SK-N-SH (cell line): ENCODE data around the gene TBC1D12. TPM values are rescaled to one million over a fixed set of nuclear protein-coding genes. Genes with fewer than 3 reads are reported as not detected.

Experiments
- CTCF ChIA-PET: fragments of 300-600, 350-600 bp; formaldehyde crosslinking; extraction: SDS; loops from one replicate; lab custom pipeline; 2021; lab: Yijun Ruan, JAX
- POLR2A ChIA-PET: fragments of 350-600 bp; sonication (Branson Sonifier 250); formaldehyde crosslinking; extraction: SDS; loops from one replicate; lab custom pipeline; 2020; ENCODE audit warnings: antibody characterized with exemption, inconsistent platforms; lab: Yijun Ruan, JAX
- DNase-seq: peaks from one replicate; pipeline ENCODE4 v3.0.0; 2012
- H2AFZ ChIP-seq: fragments of 200-600 bp; sonication (generic); 2 replicates; pipeline ENCODE4 v1.8.1; 2016; ENCODE audit warnings: antibody characterized with exemption, mild to moderate bottlenecking, low read depth
- H3F3A ChIP-seq: fragments of 200-600 bp; sonication (generic); replicated peaks from 2 replicates; pipeline ENCODE3; 2016; ENCODE audit warnings: antibody characterized with exemption, mild to moderate bottlenecking; ENCODE audit not compliant: insufficient read depth
- H3K27ac ChIP-seq, 2 experiments: fragments of 200-500 bp in 1 of 2; fragments of 200-600 bp in 1 of 2; sonication (Bioruptor generic) in 1 of 2; sonication (generic), shearing (Covaris generic) in 1 of 2; 2 replicates each; pipeline versions ENCODE4 v1.5.1 to v1.6.1; 2014 to 2016; ENCODE audit warnings: low read depth in 2 of 2, inconsistent platforms in 1 of 2, low read length in 1 of 2, mild to moderate bottlenecking in 1 of 2, mixed read lengths in 1 of 2
- H3K27me3 ChIP-seq: fragments of 200-600 bp; sonication (generic), shearing (Covaris generic); 2 replicates; pipeline ENCODE4 v1.6.1; 2016; ENCODE audit warnings: mixed run types; ENCODE audit not compliant: insufficient read depth
- H3K36me3 ChIP-seq, 2 experiments: fragments of 200-500 bp in 1 of 2; fragments of 200-600 bp in 1 of 2; sonication (Bioruptor generic) in 1 of 2; sonication (generic) in 1 of 2; replicated peaks in 1 of 2; 2 replicates each; pipeline versions ENCODE3 to v1.5.1; 2014 to 2016; ENCODE audit warnings: low read length in 1 of 2, mild to moderate bottlenecking in 1 of 2; ENCODE audit not compliant: insufficient read depth in 2 of 2, control insufficient read depth in 1 of 2
- H3K4me1 ChIP-seq, 2 experiments: fragments of 200-500 bp in 1 of 2; fragments of 200-600 bp in 1 of 2; sonication (Bioruptor generic) in 1 of 2; sonication (generic), shearing (Covaris generic) in 1 of 2; 2 replicates each; pipeline versions ENCODE4 v1.5.1 to v1.6.1; 2014 to 2016; ENCODE audit warnings: low read depth in 1 of 2, low read length in 1 of 2, mixed run types in 1 of 2; ENCODE audit not compliant: insufficient read depth in 2 of 2, control insufficient read depth in 1 of 2
- H3K4me2 ChIP-seq: fragments of 200-600 bp; sonication (generic), shearing (Covaris generic); 2 replicates; pipeline ENCODE4 v1.6.1; 2017; ENCODE audit warnings: mixed run types
- H3K4me3 ChIP-seq, 2 experiments: fragments of 200-500 bp in 1 of 2; fragments of 200-600 bp in 1 of 2; sonication (Bioruptor generic) in 1 of 2; sonication (generic), shearing (Covaris generic) in 1 of 2; 2 replicates each; pipeline versions ENCODE4 v1.5.1 to v1.8.1; 2014 to 2016; ENCODE audit warnings: low read depth in 2 of 2, inconsistent platforms in 1 of 2, low read length in 1 of 2, mild to moderate bottlenecking in 1 of 2, mixed read lengths in 1 of 2, moderate library complexity in 1 of 2
- H3K79me2 ChIP-seq: fragments of 200-600 bp; sonication (generic); 2 replicates; pipeline ENCODE4 v1.8.1; 2017; ENCODE audit warnings: mild to moderate bottlenecking; ENCODE audit not compliant: insufficient read depth
- H3K9ac ChIP-seq: fragments of 200-600 bp; sonication (generic); 2 replicates; pipeline ENCODE4 v1.6.1; 2017; ENCODE audit warnings: mixed run types
- H3K9me2 ChIP-seq: fragments of 200-600 bp; sonication (generic); 2 replicates; pipeline ENCODE4 v1.6.1; 2017; ENCODE audit warnings: mixed run types
- H3K9me3 ChIP-seq: fragments of 200-600 bp; sonication (generic); 2 replicates; pipeline ENCODE4 v1.6.1; 2017; ENCODE audit warnings: mixed run types, mild to moderate bottlenecking, moderate library complexity
- H4K20me1 ChIP-seq: fragments of 200-600 bp; sonication (generic); 2 replicates; pipeline ENCODE4 v1.6.1; 2017; ENCODE audit warnings: mild to moderate bottlenecking, mixed run types; ENCODE audit not compliant: insufficient read depth
- CHD2 ChIP-seq: fragments of 150-350 bp; IDR thresholded peaks from 2 replicates; pipeline ENCODE4 v1.6.1; 2018; ENCODE audit warnings: low read length; ENCODE audit not compliant: partially characterized antibody
- ELF1 ChIP-seq: IDR thresholded peaks from 2 replicates; pipeline ENCODE4 v1.4.0; 2012
- EP300 ChIP-seq, 2 experiments: IDR thresholded peaks; 2 replicates each; pipeline versions ENCODE4 v1.4.0 to v1.6.1; 2012; ENCODE audit warnings: borderline replicate concordance in 1 of 2, low read depth in 1 of 2, low read length in 1 of 2
- FOSL2 ChIP-seq: IDR thresholded peaks from 2 replicates; pipeline ENCODE4 v1.4.0; 2012; ENCODE audit warnings: low read depth, mild to moderate bottlenecking, moderate library complexity, borderline replicate concordance
- FOXJ3 ChIP-seq: sonication (generic); formaldehyde crosslinking; IDR thresholded peaks from 2 replicates; pipeline ENCODE4 v1.5.1; 2020; ENCODE audit warnings: mild to moderate bottlenecking, missing genetic modification reagents
- GABPA ChIP-seq: IDR thresholded peaks from 2 replicates; pipeline ENCODE4 v1.4.0; 2012; ENCODE audit warnings: low read depth, mild to moderate bottlenecking
- JUND ChIP-seq: IDR thresholded peaks from 2 replicates; pipeline ENCODE4 v1.4.0; 2012
- MEF2A ChIP-seq: IDR thresholded peaks from 2 replicates; pipeline ENCODE4 v1.4.0; 2012; ENCODE audit warnings: low read depth, borderline replicate concordance
- NFIC ChIP-seq: IDR thresholded peaks from 2 replicates; pipeline ENCODE4 v1.4.0; 2012; ENCODE audit warnings: borderline replicate concordance
- POLR2AphosphoS5 ChIP-seq: IDR thresholded peaks from 2 replicates; pipeline ENCODE4 v1.6.1; 2012; ENCODE audit warnings: low read depth, low read length
- RCOR1 ChIP-seq: fragments of 150-350 bp; IDR thresholded peaks from 2 replicates; pipeline ENCODE4 v1.6.1; 2017; ENCODE audit warnings: antibody characterized with exemption, low read length
- RFX5 ChIP-seq: IDR thresholded peaks from 2 replicates; pipeline ENCODE4 v1.6.1; 2012; ENCODE audit warnings: mild to moderate bottlenecking, improper control_type of control experiment, low read length
- RXRA ChIP-seq: IDR thresholded peaks from 2 replicates; pipeline ENCODE4 v1.4.0; 2012; ENCODE audit warnings: low read depth, mild to moderate bottlenecking, borderline replicate concordance
- SIN3A ChIP-seq: IDR thresholded peaks from 2 replicates; pipeline ENCODE4 v1.6.1; 2012; ENCODE audit warnings: low read depth, mild to moderate bottlenecking, low read length, moderate library complexity, borderline replicate concordance
- SMC3 ChIP-seq: IDR thresholded peaks from 2 replicates; pipeline ENCODE4 v1.6.1; 2012; ENCODE audit warnings: low read depth, low read length, improper control_type of control experiment
- TAF1 ChIP-seq: IDR thresholded peaks from 2 replicates; pipeline ENCODE4 v1.6.1; 2012; ENCODE audit warnings: low read depth, mild to moderate bottlenecking, low read length, moderate library complexity, borderline replicate concordance
- TCF12 ChIP-seq: IDR thresholded peaks from 2 replicates; pipeline ENCODE4 v1.4.0; 2012
- YY1 ChIP-seq: IDR thresholded peaks from 2 replicates; pipeline ENCODE4 v1.4.0; 2012; ENCODE audit warnings: low read depth, mild to moderate bottlenecking
- WGBS: methylation state at CpG from one replicate; pipeline ENCODE4 v1.1.6; 2017; ENCODE audit warnings: low lambda C conversion rate; 5-methylcytosine and 5-hydroxymethylcytosine counted together
- polyA plus RNA-seq, 3 experiments: library from polyadenylated mRNA; depleted of rRNA; stranded (reverse); fragments of >200 nt; gene quantifications; 2 replicates each; pipeline ENCODE4 v1.2.3, GENCODE V29; 2012
- TF ChIP-seq, protein P1 (sequence below): fragments of 150-350 bp; IDR thresholded peaks from 2 replicates; pipeline ENCODE4 v1.6.1; 2016; ENCODE audit warnings: mild to moderate bottlenecking, low read depth, low read length
- TF ChIP-seq, protein P2 (sequence below): IDR thresholded peaks from 2 replicates; pipeline ENCODE4 v1.4.0; 2012; ENCODE audit warnings: low read depth
- TF ChIP-seq, protein P3 (sequence below): fragments of 150-350 bp; IDR thresholded peaks from 2 replicates; pipeline ENCODE4 v1.6.1; 2017; ENCODE audit warnings: antibody characterized with exemption, low read length, low read depth, borderline replicate concordance
- TF ChIP-seq, protein P4 (sequence below): IDR thresholded peaks from 2 replicates; pipeline ENCODE4 v1.4.0; 2012; ENCODE audit warnings: low read depth, borderline replicate concordance

The TBC1D12 gene
- polyA plus RNA-seq, 1 of the 3 experiments (the other 2 are of a cell fraction), result 1.8 TPM

DNA sequence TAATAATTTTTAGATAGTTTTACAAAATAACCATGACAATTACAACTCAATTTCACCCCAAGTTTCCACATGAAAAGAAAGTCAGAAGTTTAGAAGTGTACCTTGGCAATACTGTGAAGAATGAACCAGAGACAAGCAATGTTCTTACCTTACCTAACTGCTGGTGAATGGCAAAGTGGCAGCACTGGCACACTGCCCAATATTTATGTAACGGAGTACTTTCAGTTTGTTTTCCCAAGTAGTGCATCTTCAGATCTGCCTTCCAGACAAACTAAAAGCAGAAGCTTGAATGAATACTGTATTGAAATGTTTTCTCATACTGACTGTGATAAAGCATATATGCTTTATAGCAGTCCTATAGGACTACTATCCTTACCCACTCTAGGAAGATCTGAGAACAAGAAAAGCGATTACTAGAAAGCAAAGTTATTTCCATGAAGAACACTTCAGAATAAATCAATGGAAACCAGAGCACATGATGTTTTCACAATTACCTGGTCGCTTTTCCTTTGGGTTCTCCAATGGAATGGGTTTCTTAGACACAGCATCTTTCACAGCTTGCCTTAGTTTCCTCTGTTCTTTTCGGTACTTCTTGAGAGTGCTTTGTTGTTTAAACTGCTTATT lies 41.1 kb upstream of the TBC1D12 start:
- Histone ChIP-seq H3K9ac (peak overlapping the region; percentile 72; the same call in 1 of the 2 replicates), H2AFZ (no peak overlapping the region), H3K4me2 (peak overlapping the region; percentile 78), H3K27ac (peak overlapping the region in 1 of 2 experiments; percentile 81; a peak in 1 of 4 replicates), H3F3A (peaks cover 21% of the 10 kb centered on the region), H3K79me2 (peaks cover 46% of the 10 kb centered on the region), H3K9me3 (no peaks in the 10 kb centered on the region), H3K4me1 (peaks cover 7 to 10% of the 10 kb centered on the region in 2 experiments; a peak in 3 of 4 replicates), H3K4me3 (peak overlapping the region; percentile 79 to 87), H3K27me3 (no peaks in the 10 kb centered on the region), H3K9me2 (no peaks in the 10 kb centered on the region), H3K36me3 (peaks cover 17% of the 10 kb centered on the region in 2 experiments), H4K20me1 (no peaks in the 10 kb centered on the region)
- CTCF ChIA-PET, result interaction anchor here (0.9 to 2.9 kb wide), 4 partner anchors 48 to 807 kb away, joined by 3 to 18 read pairs (median 4); no protein-coding TSS in a partner anchor
- 24% methylated on average over 4 of the region's 4 CpGs for WGBS
- POLR2A ChIA-PET, result no interaction called here
- peak; percentile 9 for DNase-seq
- peak; percentile 46; the same call in 1 of the 2 replicates for TF ChIP-seq NFIC
- TF ChIP-seq, protein P1, sequence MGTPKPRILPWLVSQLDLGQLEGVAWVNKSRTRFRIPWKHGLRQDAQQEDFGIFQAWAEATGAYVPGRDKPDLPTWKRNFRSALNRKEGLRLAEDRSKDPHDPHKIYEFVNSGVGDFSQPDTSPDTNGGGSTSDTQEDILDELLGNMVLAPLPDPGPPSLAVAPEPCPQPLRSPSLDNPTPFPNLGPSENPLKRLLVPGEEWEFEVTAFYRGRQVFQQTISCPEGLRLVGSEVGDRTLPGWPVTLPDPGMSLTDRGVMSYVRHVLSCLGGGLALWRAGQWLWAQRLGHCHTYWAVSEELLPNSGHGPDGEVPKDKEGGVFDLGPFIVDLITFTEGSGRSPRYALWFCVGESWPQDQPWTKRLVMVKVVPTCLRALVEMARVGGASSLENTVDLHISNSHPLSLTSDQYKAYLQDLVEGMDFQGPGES, result no peak

DNA sequence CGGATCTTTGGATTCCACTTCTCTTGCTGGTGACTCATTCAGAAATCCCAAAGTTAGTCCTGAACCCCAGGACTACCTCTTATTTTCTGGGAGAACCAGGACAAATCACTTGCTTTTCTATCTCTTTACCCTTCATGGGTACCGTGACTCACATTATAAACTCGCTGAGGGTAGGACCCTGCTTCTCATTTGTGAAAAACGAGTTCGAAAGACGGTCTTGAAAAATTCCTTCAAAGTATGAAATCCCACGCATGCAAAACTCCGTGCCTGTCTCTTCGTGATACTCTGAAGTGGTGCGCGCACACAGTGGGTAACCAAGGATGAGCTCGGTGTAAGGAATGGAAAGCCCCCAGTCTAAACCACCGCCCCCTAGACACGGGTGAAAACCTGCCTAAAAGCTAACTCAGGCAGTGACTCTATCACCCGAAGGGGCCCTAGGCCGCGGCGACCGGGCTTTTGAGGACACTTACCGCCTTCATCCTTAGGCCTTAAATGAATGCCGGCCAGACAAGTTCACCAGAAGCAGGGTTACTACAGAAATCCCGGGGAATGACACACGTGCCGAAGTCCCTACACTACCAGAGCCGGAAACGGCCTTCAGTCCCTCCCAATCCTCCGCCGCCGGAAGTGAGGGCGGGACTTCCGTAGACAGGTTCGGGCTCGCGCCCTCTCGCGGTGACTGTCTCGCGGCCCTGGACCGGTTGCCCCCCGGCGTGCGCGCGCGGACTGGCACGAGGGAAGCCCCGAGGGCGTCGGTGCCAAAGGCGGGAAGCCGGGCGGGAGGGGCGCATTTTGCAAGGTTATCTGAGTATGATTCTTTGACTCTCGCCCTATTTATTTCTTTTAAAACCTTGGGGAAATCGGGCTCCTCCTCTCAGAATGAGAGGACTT lies 39.7 kb upstream of the TBC1D12 start, which contains the start of gene NOC3L:
TSS of gene NOC3L (minus strand) at position 580 of the 891 bp plus-strand sequence. CDS start at position 479, 101 bp downstream.
- Histone ChIP-seq H3K4me3 (peak within 1 kb of the TSS; percentile 79 to 87), H3K36me3 (peaks cover 4% of the 10 kb centered on the region in 2 experiments), H2AFZ (peak within 1 kb of the TSS; percentile 85), H3K9me3 (no peaks in the 10 kb centered on the region), H3K9me2 (no peaks in the 10 kb centered on the region), H3F3A (peaks cover 21% of the 10 kb centered on the region), H4K20me1 (no peaks in the 10 kb centered on the region), H3K4me2 (peak within 1 kb of the TSS; percentile 78), H3K79me2 (peaks cover 36% of the 10 kb centered on the region), H3K27ac (peak within 1 kb of the TSS; percentile 76 to 81), H3K27me3 (no peaks in the 10 kb centered on the region), H3K9ac (peak within 1 kb of the TSS; percentile 72), H3K4me1 (peaks cover 7 to 10% of the 10 kb centered on the region in 2 experiments; a peak in 3 of 4 replicates)
- WGBS, result under 1% methylated on average over 25 of the region's 55 CpGs
- peak; percentile 93 for DNase-seq
- CTCF ChIA-PET, result interaction anchor here (0.7 to 2.9 kb wide), 14 partner anchors 8 to 834 kb away, joined by 3 to 18 read pairs (median 4); partner anchors contain the start of gene TBC1D12
- POLR2A ChIA-PET, result interaction anchor here (1.7 kb wide), 1 partner anchor 40 kb away, joined by 8 read pairs; the partner anchor contains the start of gene TBC1D12
- TF ChIP-seq, protein P2, sequence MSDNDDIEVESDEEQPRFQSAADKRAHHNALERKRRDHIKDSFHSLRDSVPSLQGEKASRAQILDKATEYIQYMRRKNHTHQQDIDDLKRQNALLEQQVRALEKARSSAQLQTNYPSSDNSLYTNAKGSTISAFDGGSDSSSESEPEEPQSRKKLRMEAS, result peak; percentile 99
- 0 out of 2 replicates have a peak, but pooled peaks have one; percentile 41 for TF ChIP-seq YY1
- no peak for TF ChIP-seq NFIC
- TF ChIP-seq FOSL2, result no peak
- TF ChIP-seq GABPA, result peak; percentile 98
- TF ChIP-seq, protein P3, sequence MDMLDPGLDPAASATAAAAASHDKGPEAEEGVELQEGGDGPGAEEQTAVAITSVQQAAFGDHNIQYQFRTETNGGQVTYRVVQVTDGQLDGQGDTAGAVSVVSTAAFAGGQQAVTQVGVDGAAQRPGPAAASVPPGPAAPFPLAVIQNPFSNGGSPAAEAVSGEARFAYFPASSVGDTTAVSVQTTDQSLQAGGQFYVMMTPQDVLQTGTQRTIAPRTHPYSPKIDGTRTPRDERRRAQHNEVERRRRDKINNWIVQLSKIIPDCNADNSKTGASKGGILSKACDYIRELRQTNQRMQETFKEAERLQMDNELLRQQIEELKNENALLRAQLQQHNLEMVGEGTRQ, result no peak
- no peak for TF ChIP-seq MEF2A
- TF ChIP-seq EP300 (IDR thresholded peaks at IDR 0.05; ENCODE audit: borderline replicate concordance in 1 of 2, low read depth in 1 of 2, low read length in 1 of 2), result peak in 1 of 2 experiments; percentile 34; a peak in 1 of 4 replicates
- peak; percentile 33; the same call in 1 of the 2 replicates for TF ChIP-seq TCF12
- TF ChIP-seq, protein P4, sequence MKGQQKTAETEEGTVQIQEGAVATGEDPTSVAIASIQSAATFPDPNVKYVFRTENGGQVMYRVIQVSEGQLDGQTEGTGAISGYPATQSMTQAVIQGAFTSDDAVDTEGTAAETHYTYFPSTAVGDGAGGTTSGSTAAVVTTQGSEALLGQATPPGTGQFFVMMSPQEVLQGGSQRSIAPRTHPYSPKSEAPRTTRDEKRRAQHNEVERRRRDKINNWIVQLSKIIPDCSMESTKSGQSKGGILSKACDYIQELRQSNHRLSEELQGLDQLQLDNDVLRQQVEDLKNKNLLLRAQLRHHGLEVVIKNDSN, result peak; percentile 49; the same call in 1 of the 2 replicates
- TF ChIP-seq CHD2, result peak; percentile 98
- TF ChIP-seq JUND, result no peak
- TF ChIP-seq RCOR1, result peak; percentile 20; the same call in 1 of the 2 replicates
- TF ChIP-seq SMC3, result peak; percentile 57
- peak; percentile 93 for TF ChIP-seq POLR2AphosphoS5
- 0 out of 2 replicates have a peak, but pooled peaks have one; percentile 47 for TF ChIP-seq RFX5
- peak; percentile 70; the same call in 1 of the 2 replicates for TF ChIP-seq FOXJ3
- TF ChIP-seq RXRA, result no peak
- TF ChIP-seq ELF1, result peak; percentile 75
- TF ChIP-seq TAF1, result no peak; the same call in none of the 2 replicates
- TF ChIP-seq SIN3A, result peak; percentile 94
